ENCODE measurements around the gene SPATC1L.

Gene SPATC1L

DNA sequence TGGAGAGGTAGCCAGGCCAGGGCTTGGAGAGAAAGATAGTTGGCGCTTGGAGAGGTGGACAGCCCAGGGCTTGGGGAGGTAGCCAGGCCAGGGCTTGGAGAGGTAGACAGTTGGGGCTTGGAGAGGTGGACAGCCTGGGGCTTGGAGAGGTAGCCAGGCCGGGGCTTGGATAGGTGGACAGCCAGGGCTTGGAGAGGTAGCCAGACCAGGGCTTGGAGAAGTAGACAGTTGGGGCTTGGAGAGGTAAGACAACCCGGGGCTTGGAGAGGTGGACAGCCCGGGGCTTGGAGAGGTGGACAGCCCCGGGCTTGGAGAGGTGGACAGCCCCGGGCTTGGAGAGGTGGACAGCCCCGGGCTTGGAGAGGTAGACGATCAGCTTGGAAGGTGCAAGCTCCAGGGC lies 36.6 kb upstream of the SPATC1L start:
- no peak overlapping the region for H3K9ac ChIP-seq (ENCODE audit: low read length)
- H3K4me3 ChIP-seq (ENCODE audit: low read length) = no peak overlapping the region
- H3K27ac ChIP-seq (ENCODE audit: low read depth, low read length) = no peak overlapping the region
- H3K27me3 ChIP-seq (ENCODE audit: control insufficient read depth, insufficient read depth, low read length) = no peaks in the 10 kb centered on the region
- peaks cover 18% of the 10 kb centered on the region for H3K36me3 ChIP-seq (ENCODE audit: control insufficient read depth, insufficient read depth, low read length)
- H3K4me1 ChIP-seq (ENCODE audit: control insufficient read depth, insufficient read depth, low read length) = no peaks in the 10 kb centered on the region

DNA sequence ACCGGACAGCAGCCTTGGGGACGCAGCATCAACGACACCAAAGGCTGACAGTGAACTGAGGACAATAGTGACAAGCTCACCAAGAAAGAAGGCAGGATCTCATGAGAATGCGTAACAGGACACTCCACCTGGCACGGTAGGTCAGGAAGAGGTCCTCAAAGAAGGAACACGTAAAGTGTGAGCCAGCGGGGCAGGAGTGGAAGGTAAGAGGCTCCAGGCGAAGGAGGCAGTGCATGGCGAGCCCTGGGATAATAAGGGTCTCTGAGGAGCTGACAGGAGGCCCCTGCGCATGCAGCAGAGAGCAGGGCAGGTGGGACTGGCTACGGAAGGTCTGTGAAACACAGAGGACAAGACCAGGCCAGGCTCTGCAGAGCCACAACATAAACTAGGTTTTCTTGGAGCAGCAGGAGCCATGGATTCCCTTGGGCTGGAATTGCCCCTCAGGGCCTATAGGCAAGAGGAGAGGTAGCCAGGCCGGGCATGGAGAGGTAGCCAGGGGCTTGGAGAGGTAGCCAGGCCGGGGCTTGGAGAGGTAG lies 36.1 kb upstream of the SPATC1L start:
- Histone ChIP-seq H3K27ac (ENCODE audit: low read depth, low read length) (no peak overlapping the region), H3K4me1 (ENCODE audit: control insufficient read depth, insufficient read depth, low read length) (no peaks in the 10 kb centered on the region), H3K36me3 (ENCODE audit: control insufficient read depth, insufficient read depth, low read length) (peaks cover 23% of the 10 kb centered on the region), H3K27me3 (ENCODE audit: control insufficient read depth, insufficient read depth, low read length) (no peaks in the 10 kb centered on the region), H3K4me3 (ENCODE audit: low read length) (no peak overlapping the region), H3K9ac (ENCODE audit: low read length) (no peak overlapping the region)

DNA sequence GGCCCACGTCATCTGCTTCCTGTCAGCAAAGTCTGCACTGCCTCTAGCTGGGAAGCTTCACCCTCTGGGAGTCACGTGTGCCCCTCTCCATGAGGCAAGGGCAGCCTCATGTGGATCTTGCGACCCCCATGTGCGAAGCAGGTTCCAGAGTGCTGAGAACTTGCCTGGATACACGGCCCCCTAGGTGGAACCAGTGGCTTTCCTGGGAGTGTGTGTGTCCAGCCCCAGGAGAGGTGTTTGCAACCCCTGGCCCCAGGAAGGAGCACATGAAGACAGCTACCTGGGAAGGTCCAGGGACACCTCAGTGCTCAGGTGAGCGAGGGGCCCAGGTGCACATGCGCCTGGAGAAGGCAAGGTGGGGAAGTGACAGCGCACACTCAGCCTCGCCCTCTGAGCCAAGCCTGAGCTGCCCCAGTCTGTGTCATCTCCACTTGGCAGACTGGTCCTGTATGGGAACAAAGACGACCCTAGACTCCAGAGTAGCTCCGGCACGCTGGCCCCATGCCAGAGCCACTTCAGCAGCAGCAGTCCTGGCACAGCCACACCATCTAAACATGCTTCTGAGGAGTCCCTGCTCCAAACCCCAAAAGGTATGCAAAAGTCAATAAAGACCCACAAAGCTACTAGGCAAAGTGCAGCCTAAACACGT lies 35.5 kb upstream of the SPATC1L start:
- H3K36me3 ChIP-seq (ENCODE audit: control insufficient read depth, insufficient read depth, low read length) = peaks cover 23% of the 10 kb centered on the region
- H3K4me3 ChIP-seq (ENCODE audit: low read length) = no peak overlapping the region
- no peak overlapping the region for H3K27ac ChIP-seq (ENCODE audit: low read depth, low read length)
- H3K27me3 ChIP-seq (ENCODE audit: control insufficient read depth, insufficient read depth, low read length) = no peaks in the 10 kb centered on the region
- H3K9ac ChIP-seq (ENCODE audit: low read length) = no peak overlapping the region
- no peaks in the 10 kb centered on the region for H3K4me1 ChIP-seq (ENCODE audit: control insufficient read depth, insufficient read depth, low read length)

DNA sequence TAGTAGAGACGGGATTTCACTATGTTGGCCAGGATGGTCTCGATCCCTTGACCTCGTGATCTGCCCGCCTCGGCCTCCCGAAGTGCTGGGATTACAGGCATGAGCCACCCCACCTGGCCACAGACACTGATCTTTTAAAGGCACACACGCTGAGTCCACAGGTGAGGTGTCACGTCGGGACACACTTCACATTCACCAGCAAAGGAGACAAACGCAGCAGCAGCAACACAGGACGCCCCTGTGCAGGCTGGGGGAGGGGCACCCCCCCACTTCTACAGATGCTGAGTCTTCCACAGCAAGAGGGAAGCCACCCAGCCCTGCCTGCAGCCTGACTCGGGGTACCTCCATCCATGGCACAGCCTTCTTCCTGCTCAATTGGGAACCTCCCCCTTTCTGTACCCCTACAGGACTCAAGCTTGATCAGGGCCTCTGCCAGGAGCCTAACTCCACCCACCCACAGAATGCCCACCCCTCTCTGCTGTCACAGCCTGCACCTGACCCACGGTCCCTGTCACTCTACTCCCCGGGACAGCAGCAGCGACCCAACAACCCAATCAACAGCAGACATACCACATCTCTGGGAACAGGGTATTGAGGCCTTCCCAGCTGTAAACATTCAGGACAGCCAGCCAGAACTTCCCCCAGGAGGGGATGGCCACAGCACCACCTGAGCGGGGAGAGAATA lies 34.8 kb upstream of the SPATC1L start:
- no peak overlapping the region for H3K4me3 ChIP-seq (ENCODE audit: low read length)
- no peak overlapping the region for H3K9ac ChIP-seq (ENCODE audit: low read length)
- H3K27me3 ChIP-seq (ENCODE audit: control insufficient read depth, insufficient read depth, low read length) = no peaks in the 10 kb centered on the region
- no peaks in the 10 kb centered on the region for H3K4me1 ChIP-seq (ENCODE audit: control insufficient read depth, insufficient read depth, low read length)
- peaks cover 23% of the 10 kb centered on the region for H3K36me3 ChIP-seq (ENCODE audit: control insufficient read depth, insufficient read depth, low read length)
- H3K27ac ChIP-seq (ENCODE audit: low read depth, low read length) = no peak overlapping the region

DNA sequence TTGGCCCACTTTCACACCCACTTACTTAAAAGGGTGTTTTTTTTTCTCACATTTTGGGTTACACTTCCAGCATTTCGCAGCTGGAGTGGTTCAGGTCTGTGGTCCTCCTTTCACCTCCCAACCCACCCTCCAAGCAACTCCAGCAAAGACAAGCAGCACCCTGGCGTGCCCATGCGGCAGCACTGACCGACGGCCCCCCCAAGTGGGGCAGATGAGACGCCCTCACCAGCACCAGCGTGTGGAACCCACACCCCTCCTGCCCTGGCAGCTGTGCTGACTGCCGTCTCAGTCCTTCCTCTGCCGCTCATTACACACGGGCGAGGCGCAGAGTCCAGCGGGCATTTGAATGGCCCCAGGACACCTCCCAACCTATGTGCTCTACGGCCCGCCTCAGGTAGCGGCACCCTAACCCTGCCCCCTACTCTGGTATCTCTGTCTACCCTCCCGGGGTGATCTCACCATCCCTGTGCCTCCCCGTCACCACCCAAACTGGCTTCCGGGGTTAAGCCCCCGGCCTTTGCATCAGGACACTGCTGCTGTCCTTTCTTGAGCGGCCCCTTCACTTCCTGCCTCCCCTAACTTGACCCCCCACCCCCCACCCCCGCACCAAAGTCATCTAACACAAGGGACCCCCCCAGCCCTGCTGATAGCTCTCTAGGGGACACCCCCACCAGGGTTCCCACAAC lies 33.4 kb upstream of the SPATC1L start:
- Histone ChIP-seq H3K36me3 (ENCODE audit: control insufficient read depth, insufficient read depth, low read length) (peaks cover 30% of the 10 kb centered on the region), H3K27ac (ENCODE audit: low read depth, low read length) (no peak overlapping the region), H3K4me1 (ENCODE audit: control insufficient read depth, insufficient read depth, low read length) (no peaks in the 10 kb centered on the region), H3K27me3 (ENCODE audit: control insufficient read depth, insufficient read depth, low read length) (no peaks in the 10 kb centered on the region), H3K4me3 (ENCODE audit: low read length) (no peak overlapping the region), H3K9ac (ENCODE audit: low read length) (no peak overlapping the region)

DNA sequence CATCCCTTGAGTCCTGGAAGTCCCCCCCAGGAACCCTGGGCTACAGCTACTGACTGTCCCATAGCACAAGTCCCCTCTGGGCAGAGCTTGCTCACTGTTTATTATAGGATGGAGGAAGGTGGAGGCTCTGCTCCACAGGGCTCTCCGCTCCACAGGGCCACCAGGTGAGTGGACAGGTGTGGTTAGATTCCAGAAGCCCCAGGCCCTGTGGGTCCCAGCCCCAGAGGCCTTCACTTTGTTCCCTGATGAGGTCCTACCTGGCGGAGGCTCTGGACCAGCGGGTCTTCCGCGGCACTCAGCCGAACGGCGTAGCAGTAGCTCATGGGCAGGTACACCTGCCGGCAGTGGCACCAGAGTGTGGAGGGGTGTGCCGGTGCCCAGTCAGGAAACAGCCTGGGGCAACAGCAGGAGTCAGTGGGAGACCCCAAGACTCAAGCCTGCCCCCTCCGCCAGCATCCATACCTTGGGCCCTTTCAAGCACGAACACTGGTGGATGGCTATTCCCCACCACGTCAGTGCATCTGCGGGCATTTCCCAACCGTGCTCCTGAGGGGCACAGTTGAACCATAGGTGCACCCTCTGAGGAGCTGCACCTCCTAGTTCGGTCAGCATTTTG lies 32.0 kb upstream of the SPATC1L start:
- no peak overlapping the region for H3K27ac ChIP-seq (ENCODE audit: low read depth, low read length)
- no peaks in the 10 kb centered on the region for H3K4me1 ChIP-seq (ENCODE audit: control insufficient read depth, insufficient read depth, low read length)
- H3K27me3 ChIP-seq (ENCODE audit: control insufficient read depth, insufficient read depth, low read length) = no peaks in the 10 kb centered on the region
- H3K4me3 ChIP-seq (ENCODE audit: low read length) = no peak overlapping the region
- H3K36me3 ChIP-seq (ENCODE audit: control insufficient read depth, insufficient read depth, low read length) = peaks cover 22% of the 10 kb centered on the region
- no peak overlapping the region for H3K9ac ChIP-seq (ENCODE audit: low read length)

DNA sequence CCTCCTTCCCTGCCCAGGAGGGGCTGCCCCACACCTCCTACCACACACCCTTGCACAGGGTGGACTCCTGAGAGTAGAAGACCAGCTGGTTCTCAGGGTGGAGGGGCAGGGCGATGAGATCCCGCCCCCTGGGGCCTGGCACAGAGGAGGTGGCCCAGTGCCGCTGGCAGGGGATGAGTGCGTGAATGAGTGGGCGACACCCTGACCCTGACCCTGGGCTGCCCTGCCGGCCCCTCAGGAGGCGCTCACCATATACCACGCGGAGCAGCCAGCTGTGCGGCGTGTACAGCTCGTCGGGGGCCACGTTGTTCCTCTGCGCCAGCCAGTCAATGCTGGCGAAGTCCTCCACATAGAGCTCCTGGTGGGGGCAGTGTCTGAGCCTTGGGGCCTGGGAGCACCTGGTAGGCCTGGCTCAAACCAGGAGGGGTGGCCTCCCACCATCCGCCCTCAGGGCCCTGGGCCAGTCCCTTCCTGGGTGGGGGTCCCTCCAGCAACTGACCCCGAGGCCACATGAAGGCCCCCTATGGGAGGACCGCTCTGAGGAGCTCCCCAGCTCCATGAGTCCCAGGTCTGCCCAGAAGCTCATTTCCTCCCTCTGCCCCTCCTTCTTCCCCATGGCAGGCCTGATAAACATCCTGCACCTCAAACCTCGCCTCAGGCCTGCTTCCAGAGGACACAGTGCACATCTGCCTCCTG lies 31.3 kb upstream of the SPATC1L start:
- H3K27me3 ChIP-seq (ENCODE audit: control insufficient read depth, insufficient read depth, low read length) = no peaks in the 10 kb centered on the region
- H3K9ac ChIP-seq (ENCODE audit: low read length) = no peak overlapping the region
- peaks cover 22% of the 10 kb centered on the region for H3K36me3 ChIP-seq (ENCODE audit: control insufficient read depth, insufficient read depth, low read length)
- no peak overlapping the region for H3K4me3 ChIP-seq (ENCODE audit: low read length)
- H3K27ac ChIP-seq (ENCODE audit: low read depth, low read length) = no peak overlapping the region
- H3K4me1 ChIP-seq (ENCODE audit: control insufficient read depth, insufficient read depth, low read length) = no peaks in the 10 kb centered on the region

DNA sequence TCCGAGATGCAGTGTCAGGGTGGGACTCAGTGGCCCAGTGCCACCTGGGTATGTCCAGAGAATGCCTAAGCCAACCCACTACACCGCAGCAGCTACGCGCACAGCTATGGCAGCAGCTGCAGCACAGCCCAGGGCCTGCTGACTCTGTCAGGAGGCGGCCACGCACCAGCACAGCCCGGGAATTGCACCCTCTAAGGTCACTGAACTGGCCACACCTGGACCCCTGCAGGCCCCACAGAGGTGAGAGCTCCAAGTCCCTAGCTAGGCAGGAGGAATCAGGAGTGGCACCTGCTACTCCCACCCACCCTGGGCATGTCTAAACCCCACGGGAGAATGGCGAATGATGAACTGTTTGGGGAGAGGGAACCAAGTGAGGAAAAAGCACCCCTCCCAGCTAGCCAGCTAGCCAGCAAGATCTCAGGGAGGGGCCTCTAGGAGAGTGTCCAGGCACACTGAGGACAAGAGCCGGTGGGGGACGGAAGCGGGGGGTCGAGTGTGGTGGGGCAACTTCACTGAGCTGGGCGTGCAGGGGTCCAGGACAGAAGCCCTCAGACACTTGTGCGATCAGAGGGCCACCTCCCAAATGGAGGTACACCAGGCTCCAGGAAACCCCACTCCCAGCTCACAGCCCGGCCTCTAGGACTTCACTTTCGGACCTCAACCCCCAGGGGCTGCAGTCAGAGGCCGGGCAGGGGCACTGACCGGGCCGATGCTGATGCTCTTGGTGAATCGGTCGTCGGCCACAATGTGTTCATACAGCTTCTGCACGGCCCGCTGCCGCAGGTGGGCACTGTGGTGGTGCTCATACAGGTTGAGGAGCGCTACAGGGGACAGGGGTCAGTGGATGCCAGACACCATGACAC lies 30.4 kb upstream of the SPATC1L start:
- no peak overlapping the region for H3K27ac ChIP-seq (ENCODE audit: low read depth, low read length)
- no peak overlapping the region for H3K9ac ChIP-seq (ENCODE audit: low read length)
- H3K4me3 ChIP-seq (ENCODE audit: low read length) = no peak overlapping the region
- H3K36me3 ChIP-seq (ENCODE audit: control insufficient read depth, insufficient read depth, low read length) = peaks cover 23% of the 10 kb centered on the region
- no peaks in the 10 kb centered on the region for H3K4me1 ChIP-seq (ENCODE audit: control insufficient read depth, insufficient read depth, low read length)
- no peaks in the 10 kb centered on the region for H3K27me3 ChIP-seq (ENCODE audit: control insufficient read depth, insufficient read depth, low read length)

DNA sequence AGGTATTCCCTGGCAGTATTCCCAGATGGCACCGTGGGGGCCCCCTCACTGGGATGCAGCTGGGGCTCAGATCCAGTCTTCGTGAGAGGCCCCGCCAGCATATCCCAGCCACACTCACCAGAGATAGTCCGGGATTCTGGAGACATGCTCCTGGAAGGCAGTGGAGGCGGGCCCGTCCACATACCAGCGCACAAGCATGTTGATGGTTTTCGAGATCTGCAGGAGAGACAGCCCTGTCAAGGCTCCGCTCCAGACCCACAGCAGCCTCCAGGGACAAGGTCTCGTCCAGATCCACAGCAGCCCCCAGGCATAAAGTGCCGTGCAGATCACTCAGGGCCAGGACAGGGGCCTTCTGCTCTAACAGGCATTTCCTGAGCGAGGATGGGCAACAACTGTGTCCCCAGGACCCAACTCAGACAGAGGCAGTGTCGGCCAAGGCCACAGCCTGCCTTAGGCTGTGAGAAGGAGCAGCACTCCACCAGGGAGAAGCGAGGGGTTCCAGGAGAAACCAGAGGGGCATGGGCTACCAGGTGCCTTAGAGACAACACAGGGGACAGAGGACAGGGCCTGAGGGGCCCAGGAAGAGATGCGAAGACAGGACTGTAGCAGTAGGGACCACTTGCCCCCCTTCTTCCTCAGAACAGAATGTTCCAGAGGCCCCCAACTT lies 29.5 kb upstream of the SPATC1L start:
- Histone ChIP-seq H3K9ac (ENCODE audit: low read length) (no peak overlapping the region), H3K4me3 (ENCODE audit: low read length) (no peak overlapping the region), H3K27ac (ENCODE audit: low read depth, low read length) (no peak overlapping the region), H3K4me1 (ENCODE audit: control insufficient read depth, insufficient read depth, low read length) (no peaks in the 10 kb centered on the region), H3K27me3 (ENCODE audit: control insufficient read depth, insufficient read depth, low read length) (no peaks in the 10 kb centered on the region), H3K36me3 (ENCODE audit: control insufficient read depth, insufficient read depth, low read length) (peaks cover 20% of the 10 kb centered on the region)

DNA sequence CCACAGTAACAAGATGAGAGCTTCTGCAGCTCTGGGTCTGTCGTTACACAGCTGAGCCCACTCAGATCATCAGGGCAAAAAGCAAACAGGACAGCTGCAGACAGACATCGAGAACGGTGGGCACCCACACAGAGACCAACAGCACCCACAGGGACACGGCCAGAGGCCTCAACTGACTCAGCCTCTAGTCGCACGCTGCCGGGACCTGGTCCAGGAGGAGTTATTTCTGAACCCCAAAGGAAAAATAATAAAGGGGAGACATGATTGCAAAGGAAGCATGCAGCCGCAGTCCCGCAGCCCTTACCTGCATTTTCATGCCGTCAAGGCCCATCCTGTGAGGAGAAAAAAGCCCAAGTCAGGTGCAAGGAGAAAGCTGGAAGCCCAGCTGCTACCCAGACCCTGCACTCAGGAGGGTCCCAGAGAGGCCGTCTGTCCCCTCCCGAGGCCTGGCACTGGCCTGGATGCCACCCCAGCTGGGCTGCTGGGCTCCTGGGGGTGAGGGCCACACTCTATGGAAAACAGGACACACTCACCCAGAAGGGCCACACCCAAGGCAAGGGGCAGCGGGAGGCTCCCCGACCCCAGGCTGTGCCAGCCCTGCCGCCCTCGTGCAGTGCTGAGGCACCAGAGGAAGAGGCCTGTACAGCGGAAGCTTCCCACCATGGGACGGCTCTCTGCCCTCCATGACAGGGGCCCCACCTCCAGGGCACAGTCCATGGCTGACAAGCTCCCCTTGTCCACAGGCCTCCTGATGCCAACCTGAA lies 28.6 kb upstream of the SPATC1L start:
- H3K27ac ChIP-seq (ENCODE audit: low read depth, low read length) = no peak overlapping the region
- H3K27me3 ChIP-seq (ENCODE audit: control insufficient read depth, insufficient read depth, low read length) = no peaks in the 10 kb centered on the region
- H3K9ac ChIP-seq (ENCODE audit: low read length) = no peak overlapping the region
- no peaks in the 10 kb centered on the region for H3K4me1 ChIP-seq (ENCODE audit: control insufficient read depth, insufficient read depth, low read length)
- peaks cover 24% of the 10 kb centered on the region for H3K36me3 ChIP-seq (ENCODE audit: control insufficient read depth, insufficient read depth, low read length)
- H3K4me3 ChIP-seq (ENCODE audit: low read length) = no peak overlapping the region

Measured in rectal smooth muscle tissue (tissue), 1 donor.